ENCODE results near the gene MROH9. TPM values are rescaled to one million over a fixed set of nuclear protein-coding genes. Genes with fewer than 3 reads are reported as not detected.
A peak's percentile ranks its signal among the peaks of the same experiment; 100 is the strongest.

The MROH9 gene
- total RNA-seq, 1 donor, result under 0.01 TPM

DNA sequence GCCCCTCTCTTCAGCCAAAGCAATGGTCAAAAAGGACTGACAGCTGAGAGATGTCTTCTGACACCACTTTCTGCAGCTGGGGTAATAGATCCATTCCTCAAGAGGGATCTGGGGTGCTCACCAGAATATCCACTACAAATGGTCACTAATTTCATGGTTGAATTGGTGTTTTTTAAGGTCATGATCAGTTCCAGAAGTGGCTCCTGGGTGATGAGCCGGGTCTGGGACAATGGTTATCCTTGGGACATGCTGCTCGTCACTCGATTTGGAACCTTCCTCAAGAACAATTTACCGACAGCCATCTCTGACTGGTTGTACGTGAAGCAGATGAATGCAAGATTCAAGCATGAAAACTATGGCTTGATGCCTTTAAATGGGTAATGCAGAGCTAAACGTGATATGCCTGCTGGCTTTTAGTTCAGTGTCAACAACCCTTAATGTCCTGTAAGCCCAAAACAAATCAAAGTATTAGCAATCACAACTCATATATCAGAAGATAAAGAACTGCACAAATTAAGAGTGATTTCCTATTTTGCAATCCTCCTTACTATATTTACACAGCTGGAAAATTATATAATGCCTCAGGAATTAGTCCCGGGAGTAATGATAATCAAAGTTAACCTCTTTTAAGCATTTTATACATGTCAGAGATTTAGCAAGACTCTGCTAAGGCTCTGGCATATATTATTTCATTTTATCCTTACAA lies 175.4 kb downstream of the MROH9 start:
- DNase-seq (ENCODE audit: low read depth), result peak; percentile 59
- H3K4me3 ChIP-seq (ENCODE audit: low read depth, low read length), result no peak overlapping the region
- TF ChIP-seq, protein P1, sequence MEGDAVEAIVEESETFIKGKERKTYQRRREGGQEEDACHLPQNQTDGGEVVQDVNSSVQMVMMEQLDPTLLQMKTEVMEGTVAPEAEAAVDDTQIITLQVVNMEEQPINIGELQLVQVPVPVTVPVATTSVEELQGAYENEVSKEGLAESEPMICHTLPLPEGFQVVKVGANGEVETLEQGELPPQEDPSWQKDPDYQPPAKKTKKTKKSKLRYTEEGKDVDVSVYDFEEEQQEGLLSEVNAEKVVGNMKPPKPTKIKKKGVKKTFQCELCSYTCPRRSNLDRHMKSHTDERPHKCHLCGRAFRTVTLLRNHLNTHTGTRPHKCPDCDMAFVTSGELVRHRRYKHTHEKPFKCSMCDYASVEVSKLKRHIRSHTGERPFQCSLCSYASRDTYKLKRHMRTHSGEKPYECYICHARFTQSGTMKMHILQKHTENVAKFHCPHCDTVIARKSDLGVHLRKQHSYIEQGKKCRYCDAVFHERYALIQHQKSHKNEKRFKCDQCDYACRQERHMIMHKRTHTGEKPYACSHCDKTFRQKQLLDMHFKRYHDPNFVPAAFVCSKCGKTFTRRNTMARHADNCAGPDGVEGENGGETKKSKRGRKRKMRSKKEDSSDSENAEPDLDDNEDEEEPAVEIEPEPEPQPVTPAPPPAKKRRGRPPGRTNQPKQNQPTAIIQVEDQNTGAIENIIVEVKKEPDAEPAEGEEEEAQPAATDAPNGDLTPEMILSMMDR (IDR thresholded peaks at IDR 0.05; ENCODE audit: insufficient read depth, low read depth, low read length), result no peak

DNA sequence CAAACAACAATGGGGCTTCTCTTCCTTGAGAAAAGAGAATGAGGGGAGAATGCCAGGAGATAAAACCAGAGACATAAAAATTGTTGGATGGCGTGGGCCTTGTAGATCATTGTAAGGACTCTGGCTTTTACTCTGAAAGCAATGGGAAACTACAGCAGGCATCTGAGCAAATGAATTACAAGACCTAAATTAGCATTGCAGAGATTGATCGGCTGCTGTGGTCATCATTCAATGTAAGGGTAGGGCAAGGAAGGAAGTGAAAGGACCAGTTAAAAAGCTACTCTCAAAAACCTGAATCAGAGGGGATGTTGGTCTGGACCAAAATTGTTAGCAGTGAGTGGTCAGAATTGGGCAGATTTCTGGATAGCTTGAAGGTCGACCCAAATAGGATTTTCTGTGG lies 176.8 kb downstream of the MROH9 start:
- H3K4me3 ChIP-seq (ENCODE audit: low read depth, low read length), result no peak overlapping the region
- TF ChIP-seq, protein P1 (IDR thresholded peaks at IDR 0.05; ENCODE audit: insufficient read depth, low read depth, low read length), result no peak
- DNase-seq (ENCODE audit: low read depth), result no peak

DNA sequence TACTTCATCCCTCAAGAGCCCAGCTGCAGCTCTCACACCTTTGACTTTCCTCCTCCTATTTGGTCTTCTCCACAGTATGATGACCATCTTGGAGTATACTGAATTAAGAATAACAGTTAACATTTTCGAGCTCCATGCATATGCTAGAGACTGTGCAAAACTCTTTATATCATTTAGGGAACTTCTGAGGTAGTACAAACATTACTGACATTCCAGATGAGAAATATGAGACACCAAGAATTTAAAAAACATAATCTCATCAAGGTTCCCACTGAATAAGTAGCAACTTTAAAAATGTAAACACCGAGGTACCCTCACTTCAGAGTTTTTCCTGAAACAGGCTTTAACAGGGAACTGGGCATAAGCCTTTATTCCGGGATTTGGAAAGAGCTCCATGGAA lies 178.0 kb downstream of the MROH9 start:
- TF ChIP-seq, protein P1 (IDR thresholded peaks at IDR 0.05; ENCODE audit: insufficient read depth, low read depth, low read length), result no peak
- no peak for DNase-seq (ENCODE audit: low read depth)
- H3K4me3 ChIP-seq (ENCODE audit: low read depth, low read length), result no peak overlapping the region

Small RNA genes within 50 kb of the gene (small RNA-seq; reads per million reads assigned to genes)
- not detected for gene MIR1295A

Other genes starting within 250 kb of the MROH9 start
- 0.64 and 0.86 TPM in 2 replicates for gene FMO3, start 155.4 kb downstream of the MROH9 start, total RNA-seq
- gene FMO2, start 249.8 kb downstream of the MROH9 start, total RNA-seq, result 0.97 and 1.7 TPM in 2 replicates